SK-N-SH treated with all-trans-retinoic acid at 6 μM for 48 hours (cell line): ENCODE data around the gene MEIS1.

Source experiments
- PATZ1 ChIP-seq: fragments of 250-450 bp; sonication (Bioruptor Pico); IDR thresholded peaks from 2 replicates; pipeline ENCODE4 v1.8.0; 2020; ENCODE audit warnings: mild to moderate bottlenecking, moderate library complexity, borderline replicate concordance
- TSHZ2 ChIP-seq: fragments of 250-450 bp; sonication (Bioruptor Pico); IDR thresholded peaks from 2 replicates; pipeline ENCODE4 v1.5.0; 2020; ENCODE audit warnings: mild to moderate bottlenecking, moderate library complexity
- ZFP30 ChIP-seq: fragments of 450-650 bp; formaldehyde crosslinking; IDR thresholded peaks from 2 replicates; pipeline ENCODE4 v1.5.0; 2022; ENCODE audit warnings: mild to moderate bottlenecking, moderate library complexity

GRCh38 chr2:66448136-66448991 is 13.4 kb downstream of the MEIS1 start:
- TF ChIP-seq PATZ1 (CRISPR knock-in tag) (no peak), TSHZ2 (CRISPR knock-in tag) (no peak), ZFP30 (CRISPR knock-in tag) (no peak)
